Endothelial cell (in vitro differentiated cells): ENCODE measurements around the gene SPACDR. TPM values are rescaled to one million over a fixed set of nuclear protein-coding genes. Genes with fewer than 3 reads are reported as not detected.
"Not testable (repeated sequence)": the region's sequence is repeated elsewhere in the genome, so short reads cannot be mapped to it uniquely, and the experiment has no call there.

ENCODE experiments used
- DNase-seq: peaks from one replicate; pipeline ENCODE4 v3.0.0; 2021; ENCODE audit warnings: low spot score
- H3K27ac Mint-ChIP-seq: one replicate; pipeline ENCODE4 v1.8.0; 2021; ENCODE audit warnings: mixed read lengths, inconsistent platforms; ENCODE audit not compliant: unreplicated experiment
- H3K27me3 Mint-ChIP-seq: one replicate; pipeline ENCODE4 v1.8.0; 2021; ENCODE audit warnings: mild to moderate bottlenecking, moderate library complexity, mixed read lengths, inconsistent platforms; ENCODE audit not compliant: unreplicated experiment
- H3K36me3 Mint-ChIP-seq: one replicate; pipeline ENCODE4 v1.8.0; 2021; ENCODE audit warnings: mild to moderate bottlenecking, low read depth, mixed read lengths, inconsistent platforms; ENCODE audit not compliant: unreplicated experiment
- H3K4me1 Mint-ChIP-seq: one replicate; pipeline ENCODE4 v1.8.0; 2021; ENCODE audit warnings: mild to moderate bottlenecking, mixed read lengths, inconsistent platforms; ENCODE audit not compliant: unreplicated experiment
- H3K4me3 Mint-ChIP-seq: one replicate; pipeline ENCODE4 v1.8.0; 2021; ENCODE audit warnings: mild to moderate bottlenecking, mixed read lengths, inconsistent platforms; ENCODE audit not compliant: unreplicated experiment
- H3K9me3 Mint-ChIP-seq: one replicate; pipeline ENCODE4 v1.8.0; 2021; ENCODE audit warnings: mixed read lengths, inconsistent platforms; ENCODE audit not compliant: unreplicated experiment
- CTCF ChIP-seq: fragments of 200-600 bp; sonication (generic); IDR thresholded peaks from one replicate; pipeline ENCODE4 v1.5.0; 2021; ENCODE audit warnings: antibody characterized with exemption; ENCODE audit not compliant: unreplicated experiment
- total RNA-seq: library from RNA; stranded (reverse); fragmentation: NEBNext Ultra II Directional; extraction: Animal tissue kit (Norgen Biotek cat#: 25700); gene quantifications from one replicate; pipeline ENCODE4 v1.2.1, GENCODE V29; 2021; ENCODE audit not compliant: unreplicated experiment

Gene SPACDR
- total RNA-seq, 1 donor from 2014 or later = 4.3 TPM

GRCh38 chr7:100506356-100506923 is 42.4 kb upstream of the SPACDR start:
- Mint-ChIP-seq H3K36me3 (no peaks in the 10 kb centered on the region), H3K4me3 (no peak overlapping the region), H3K27ac (no peak overlapping the region), H3K4me1 (no peaks in the 10 kb centered on the region), H3K27me3 (no peaks in the 10 kb centered on the region), H3K9me3 (no peaks in the 10 kb centered on the region)
- no peak for TF ChIP-seq CTCF
- DNase-seq = no peak

- Mint-ChIP-seq H3K9me3 (no peaks in the 10 kb centered on the region), H3K27ac (no peak overlapping the region), H3K4me3 (no peak overlapping the region), H3K36me3 (no peaks in the 10 kb centered on the region), H3K27me3 (no peaks in the 10 kb centered on the region), H3K4me1 (no peaks in the 10 kb centered on the region)
- no peak for TF ChIP-seq CTCF
- DNase-seq = no peak
Observed at GRCh38 chr7:100504887-100505611, 41.0 kb upstream of the SPACDR start.

GRCh38 chr7:100504031-100504430 is 40.0 kb upstream of the SPACDR start:
- H3K27me3 Mint-ChIP-seq, H3K36me3 Mint-ChIP-seq, DNase-seq, H3K9me3 Mint-ChIP-seq, H3K27ac Mint-ChIP-seq, H3K4me1 Mint-ChIP-seq, H3K4me3 Mint-ChIP-seq: not testable (repeated sequence)

GRCh38 chr7:100500743-100501142 is 36.7 kb upstream of the SPACDR start:
- DNase-seq, H3K36me3 Mint-ChIP-seq, H3K27ac Mint-ChIP-seq, H3K9me3 Mint-ChIP-seq, H3K4me1 Mint-ChIP-seq, H3K4me3 Mint-ChIP-seq, H3K27me3 Mint-ChIP-seq: not testable (repeated sequence)

GRCh38 chr7:100496509-100496908 is 32.4 kb upstream of the SPACDR start:
- H3K4me3 Mint-ChIP-seq = no peak overlapping the region
- TF ChIP-seq CTCF = no peak
- H3K4me1 Mint-ChIP-seq = peaks cover 4% of the 10 kb centered on the region
- no peak overlapping the region for H3K27ac Mint-ChIP-seq
- H3K36me3 Mint-ChIP-seq = peaks cover 5% of the 10 kb centered on the region
- no peaks in the 10 kb centered on the region for H3K9me3 Mint-ChIP-seq
- H3K27me3 Mint-ChIP-seq = peaks cover 10% of the 10 kb centered on the region
- DNase-seq = no peak
